COLO668 (cell line): ENCODE results near the gene GLTP.
"Not testable (repeated sequence)": the region's sequence is repeated elsewhere in the genome, so short reads cannot be mapped to it uniquely, and the experiment has no call there.

Experiments
- DNase-seq: peaks from one replicate; lab custom pipeline; 2025; ENCODE audit not compliant: unreplicated experiment; lab: John Stamatoyannopoulos, UW

GLTP gene, protein sequence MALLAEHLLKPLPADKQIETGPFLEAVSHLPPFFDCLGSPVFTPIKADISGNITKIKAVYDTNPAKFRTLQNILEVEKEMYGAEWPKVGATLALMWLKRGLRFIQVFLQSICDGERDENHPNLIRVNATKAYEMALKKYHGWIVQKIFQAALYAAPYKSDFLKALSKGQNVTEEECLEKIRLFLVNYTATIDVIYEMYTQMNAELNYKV

DNA sequence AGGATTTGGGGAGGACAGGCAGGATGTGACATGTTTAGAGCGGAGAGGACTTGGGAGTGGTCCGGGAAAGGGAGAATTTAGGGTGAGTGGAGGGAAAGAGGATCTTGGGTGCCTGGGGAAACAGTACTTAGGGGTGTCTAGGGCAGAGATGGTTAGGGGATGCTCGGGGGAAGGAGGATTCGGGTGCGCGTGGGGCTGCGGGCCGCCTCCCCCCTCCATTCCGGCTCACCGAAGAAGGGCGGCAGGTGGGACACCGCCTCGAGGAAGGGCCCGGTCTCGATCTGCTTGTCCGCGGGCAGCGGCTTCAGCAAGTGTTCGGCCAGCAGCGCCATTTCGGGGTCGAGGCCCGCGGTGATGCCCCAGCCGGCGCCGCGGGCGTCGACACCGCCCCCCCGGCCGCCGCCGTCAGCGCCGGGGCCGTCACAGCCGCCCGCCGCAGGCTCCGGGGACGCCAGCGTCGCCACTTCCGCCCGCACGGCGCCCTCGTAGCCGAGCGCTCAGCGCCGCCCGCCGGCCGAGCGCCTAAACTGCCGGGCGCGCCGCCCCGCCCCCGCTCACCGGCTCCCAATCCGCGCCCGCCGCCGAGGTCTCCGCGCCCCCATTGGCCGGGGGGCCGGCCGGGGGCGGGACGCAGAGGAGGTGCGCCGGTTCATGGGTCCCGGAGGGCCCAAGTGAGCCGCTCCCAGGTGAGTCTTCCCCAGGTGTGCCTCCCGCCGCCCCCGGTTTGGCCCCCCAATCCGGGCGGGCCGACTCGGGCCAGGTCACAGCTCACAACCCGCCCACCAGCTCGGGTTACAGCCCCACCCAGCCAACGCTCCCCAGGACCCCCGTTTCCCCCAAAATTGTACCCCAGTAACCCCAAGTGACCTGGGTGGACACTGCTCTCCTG lies at the start of gene GLTP:
Gene GLTP, minus strand, starts transcription at position 499 of the 889 bp plus-strand sequence. Its CDS starts 167 bp downstream, at position 332.
- DNase-seq = peak; percentile 99

DNA sequence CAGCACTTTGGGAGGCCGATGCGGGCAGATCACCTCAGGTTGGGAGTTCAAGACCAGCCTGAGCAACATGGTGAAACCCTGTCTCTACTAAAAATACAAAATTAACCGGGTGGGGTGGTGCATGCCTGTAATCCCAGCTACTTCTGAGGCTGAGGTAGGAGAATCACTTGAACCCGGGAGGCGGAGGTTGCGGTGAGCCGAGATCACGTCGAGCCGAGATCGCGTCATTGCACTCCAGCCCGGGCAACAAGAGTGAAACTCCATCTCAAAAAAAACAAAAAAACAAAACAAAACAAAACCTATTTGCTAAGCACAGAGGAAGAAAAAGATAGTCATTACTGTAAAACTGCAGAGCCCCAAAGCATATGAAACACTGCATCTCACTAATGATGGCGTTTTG lies 49.0 kb upstream of the GLTP start:
- not testable (repeated sequence) for DNase-seq

DNA sequence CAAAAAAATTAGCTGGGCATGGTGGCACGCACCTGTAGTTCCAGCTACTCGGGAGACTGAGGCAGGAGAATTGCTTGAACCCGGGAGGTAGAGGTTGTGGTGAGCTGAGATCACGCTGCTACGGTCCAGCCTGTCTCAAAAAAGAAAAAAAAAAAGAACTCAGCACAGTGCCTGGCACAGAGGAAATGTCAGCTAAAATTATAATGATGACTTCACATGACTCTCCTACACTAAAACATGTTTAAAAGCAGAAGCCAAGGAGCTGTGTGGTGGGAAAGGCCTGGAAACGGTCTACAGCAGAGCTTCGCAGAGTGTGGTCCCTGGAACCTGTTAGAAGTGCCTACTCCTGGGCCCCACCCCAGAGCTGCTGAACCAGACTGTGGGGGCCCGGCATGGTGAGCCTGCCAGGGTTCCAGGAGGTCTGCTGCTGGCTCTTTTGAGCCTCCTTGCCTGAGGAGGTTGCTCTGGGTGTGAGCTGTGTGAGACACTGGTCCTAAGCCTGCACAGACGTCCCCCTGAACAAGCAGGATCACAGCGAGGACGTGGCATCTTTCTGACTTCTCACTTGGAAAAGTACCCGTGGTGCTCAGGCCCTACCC lies 47.8 kb upstream of the GLTP start:
- no peak for DNase-seq

DNA sequence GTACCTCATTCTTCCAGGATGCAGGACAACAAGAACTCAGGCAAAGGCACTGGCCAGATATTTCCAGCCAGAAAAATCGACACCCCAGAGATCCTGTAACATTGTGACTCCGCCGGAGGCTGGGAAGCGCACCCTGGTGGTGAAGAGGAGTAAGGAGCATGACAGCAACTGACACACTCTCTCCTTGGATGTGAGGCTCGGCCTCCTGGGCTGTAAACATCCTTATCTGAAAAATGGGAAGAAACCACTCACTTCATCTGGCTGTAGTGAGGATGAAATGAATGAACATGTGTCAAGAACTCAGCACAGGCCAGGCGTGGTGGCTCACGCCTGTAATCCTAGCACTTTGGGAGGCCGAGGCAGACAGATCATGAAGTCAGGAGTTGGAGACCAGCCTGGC lies 47.3 kb upstream of the GLTP start:
- DNase-seq = peak; percentile 31

DNA sequence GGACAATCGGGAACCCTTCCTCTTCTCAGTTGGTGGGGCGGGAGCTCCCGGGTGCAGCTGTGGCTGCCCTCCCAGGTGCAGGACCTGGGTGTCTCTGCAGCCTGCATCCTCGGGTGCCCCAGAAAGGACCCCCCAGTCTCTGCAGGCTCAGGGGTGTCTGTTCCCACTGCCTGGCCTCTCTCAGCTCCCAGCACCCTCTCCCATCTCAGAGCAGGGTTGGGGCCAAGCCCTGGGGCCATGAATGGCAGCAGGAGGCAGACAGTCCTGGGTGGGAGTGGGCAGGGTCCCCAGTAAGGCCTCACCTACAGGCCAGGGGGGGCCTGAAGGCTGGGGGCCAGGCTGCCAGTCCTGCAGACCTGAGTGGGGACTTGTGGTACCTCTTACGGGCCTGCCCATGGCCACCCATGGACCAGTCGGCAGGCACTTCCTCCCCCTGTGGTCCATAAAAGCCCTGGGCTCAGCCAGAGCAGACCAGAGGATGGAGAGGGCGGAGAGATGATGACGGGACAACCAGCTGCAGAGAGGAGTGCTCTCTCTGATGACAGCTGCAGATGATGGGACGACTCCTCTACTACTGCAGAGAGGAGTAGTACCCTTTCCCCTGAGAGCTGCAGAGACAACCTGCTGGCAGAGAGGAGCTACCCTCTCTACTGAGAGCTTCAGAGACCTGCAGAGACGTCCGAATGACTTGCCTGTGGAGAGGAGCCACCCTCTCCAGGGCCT lies 46.3 kb upstream of the GLTP start:
- DNase-seq = no peak

DNA sequence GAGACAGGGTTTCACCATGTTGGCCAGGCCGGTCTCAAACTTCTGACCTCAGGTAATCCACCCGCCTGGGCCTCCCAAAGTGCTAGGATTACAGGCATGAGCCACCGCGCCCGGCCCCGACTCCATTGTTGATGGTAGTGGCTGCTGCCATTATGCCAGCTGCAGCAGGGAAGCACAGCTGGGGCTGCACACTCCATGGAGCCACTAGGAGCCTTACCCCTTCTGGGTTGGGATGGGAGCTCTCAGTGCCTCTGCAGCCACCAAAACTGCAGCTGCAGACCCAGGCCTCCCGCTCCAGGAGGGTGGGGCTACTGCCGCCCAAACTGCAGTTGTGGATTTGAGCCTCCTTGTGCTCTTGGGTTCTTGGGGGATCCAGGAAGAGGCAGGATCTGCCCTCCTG lies 45.7 kb upstream of the GLTP start:
- no peak for DNase-seq

DNA sequence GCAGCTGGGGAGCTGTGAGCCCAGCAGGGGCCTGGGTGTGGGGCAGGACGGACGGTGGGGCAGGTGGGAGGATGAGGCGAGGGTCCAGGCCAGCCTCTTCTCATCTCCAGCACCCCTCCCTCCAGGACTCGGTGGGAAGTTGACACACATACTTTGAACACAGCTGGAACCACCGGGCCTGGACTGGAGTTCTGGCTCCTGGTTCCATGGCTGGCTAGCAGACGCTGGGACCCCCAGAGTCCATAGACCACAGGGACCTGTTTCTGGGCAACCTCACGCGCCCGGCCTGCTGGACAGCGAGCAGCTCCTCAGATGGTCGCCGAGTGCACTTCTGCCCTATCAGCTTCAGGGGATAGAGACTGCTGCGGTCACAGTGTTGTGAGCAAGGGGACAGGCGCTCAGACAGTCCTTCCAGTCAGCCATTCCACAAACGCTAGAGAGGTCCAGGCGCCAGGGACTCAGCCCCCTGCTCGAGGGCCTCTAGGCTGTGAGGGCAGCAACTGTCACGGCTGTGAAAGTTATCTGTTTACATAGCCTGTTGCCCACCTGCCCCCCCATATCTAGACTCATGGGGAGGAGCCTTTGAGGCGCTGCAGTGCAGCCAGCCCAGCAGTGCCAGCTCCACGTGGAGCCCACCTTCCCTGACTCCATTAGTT lies 45.0 kb upstream of the GLTP start:
- DNase-seq = no peak

DNA sequence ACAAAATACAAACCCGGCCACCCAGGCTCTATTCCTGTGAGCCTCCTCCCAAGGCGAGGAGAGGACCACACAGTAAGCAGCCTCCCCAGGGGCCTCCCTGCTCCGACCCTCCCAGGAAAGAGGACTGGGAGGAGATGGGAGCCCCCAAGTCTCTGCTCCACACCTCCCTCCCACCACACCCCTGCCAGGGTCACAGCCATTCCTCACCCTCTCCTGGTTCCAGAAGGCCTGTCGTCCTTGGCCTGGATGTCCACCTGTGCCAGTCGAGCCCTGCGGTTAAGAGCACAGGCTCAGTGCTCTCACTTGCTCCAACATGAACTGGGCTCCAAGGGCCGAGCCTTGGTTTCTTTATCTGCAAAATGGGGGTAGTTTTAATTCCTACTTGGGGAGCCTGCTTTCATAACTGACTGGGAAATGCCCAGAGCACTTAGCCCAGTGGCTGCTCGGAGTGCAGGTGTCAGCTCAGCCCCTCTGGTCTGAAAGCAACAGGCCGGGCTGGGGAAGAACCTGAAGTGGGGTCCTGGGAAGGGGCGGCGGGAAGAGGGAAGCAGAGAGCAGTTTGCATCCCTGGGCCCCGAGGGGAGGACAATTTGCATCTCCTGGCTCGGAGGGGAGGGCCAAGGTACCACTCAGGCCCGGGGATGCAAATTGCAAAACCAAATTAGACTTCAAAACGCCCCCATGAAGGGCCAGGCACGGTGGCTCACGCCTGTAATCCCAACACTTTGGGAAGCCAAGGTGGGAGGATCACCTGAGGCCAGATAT lies 43.3 kb upstream of the GLTP start:
- no peak for DNase-seq

DNA sequence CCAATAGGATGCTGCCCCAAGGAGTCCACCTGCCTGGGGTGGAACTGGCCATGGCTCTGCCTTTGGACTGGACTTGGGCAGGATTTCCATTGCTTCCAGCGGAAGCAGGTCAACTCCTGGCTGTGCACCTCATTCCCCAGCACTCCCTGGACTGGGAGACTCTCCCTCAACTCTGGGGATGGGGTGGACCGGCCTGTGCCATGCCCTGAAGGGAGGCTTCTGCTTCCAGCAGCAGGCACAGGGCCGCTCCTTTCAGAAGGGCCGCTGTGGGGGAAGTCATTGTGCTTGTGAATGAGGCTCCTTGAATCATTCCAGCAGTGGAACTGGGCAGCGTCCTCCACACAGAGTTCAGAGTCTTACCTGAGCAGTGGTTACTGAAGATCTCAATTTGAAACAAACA lies 42.7 kb upstream of the GLTP start:
- no peak for DNase-seq

DNA sequence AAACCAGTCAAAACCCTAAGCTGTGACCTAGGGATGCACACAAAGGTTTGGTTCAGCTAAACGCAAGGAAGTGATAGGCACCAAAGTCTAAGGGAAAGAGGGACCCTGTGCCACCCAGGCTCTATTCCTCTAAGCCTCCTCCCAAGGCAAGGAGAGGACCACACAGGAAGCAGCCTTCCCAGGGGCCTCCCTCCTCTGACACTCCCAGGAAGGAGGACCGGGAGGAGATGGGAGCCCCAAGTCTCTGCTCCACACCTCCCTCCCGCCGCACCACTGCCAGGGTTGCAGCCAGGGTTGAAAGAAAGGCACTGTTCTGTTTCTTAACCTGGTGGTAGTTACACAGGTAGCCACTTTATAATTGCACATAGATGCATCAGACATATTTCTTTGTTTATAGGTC lies 41.6 kb upstream of the GLTP start:
- DNase-seq = no peak

DNA sequence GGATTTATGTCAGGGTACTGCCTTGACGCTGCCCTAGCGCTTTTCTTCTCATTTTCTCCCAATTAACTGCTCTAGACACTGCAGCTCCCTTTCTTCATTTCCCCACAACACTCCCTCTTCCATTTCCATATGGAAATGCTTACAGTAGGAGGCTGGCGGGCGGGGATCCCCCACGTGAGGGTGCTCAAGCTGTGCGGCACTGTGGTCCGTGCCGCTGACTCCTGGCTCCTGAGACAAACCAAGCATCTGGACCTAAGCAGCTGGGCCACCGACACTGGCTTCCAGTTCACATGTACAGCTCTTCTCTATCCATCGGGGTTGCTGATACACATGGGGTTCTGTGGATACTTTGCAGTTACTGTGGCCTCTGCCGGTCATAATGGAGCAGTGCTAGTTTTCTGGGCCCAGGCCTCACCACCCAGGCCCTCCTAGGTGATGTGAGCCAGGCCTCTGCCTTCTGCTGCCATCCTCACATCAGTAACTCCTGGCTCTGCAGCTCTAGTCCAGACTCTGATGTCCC lies 40.0 kb upstream of the GLTP start:
- no peak for DNase-seq

DNA sequence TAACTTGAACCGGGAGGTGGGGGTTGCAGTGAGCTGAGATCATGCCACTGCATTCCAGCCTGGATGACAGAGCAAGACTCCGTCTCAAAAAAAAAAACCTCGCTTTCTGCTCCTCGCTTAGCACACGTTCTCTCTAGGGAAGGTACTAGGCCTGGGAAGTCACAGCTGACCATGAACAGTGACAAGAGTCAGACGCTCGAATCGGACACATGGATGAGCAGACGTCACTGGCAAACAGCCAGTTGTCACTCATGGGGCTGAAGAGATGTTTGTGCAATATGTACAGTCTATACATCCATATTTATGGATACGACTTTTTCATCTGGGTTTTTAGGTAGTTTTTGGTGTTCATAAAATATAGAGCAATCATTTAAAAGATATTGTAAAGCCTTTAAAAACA lies 39.1 kb upstream of the GLTP start:
- no peak for DNase-seq

DNA sequence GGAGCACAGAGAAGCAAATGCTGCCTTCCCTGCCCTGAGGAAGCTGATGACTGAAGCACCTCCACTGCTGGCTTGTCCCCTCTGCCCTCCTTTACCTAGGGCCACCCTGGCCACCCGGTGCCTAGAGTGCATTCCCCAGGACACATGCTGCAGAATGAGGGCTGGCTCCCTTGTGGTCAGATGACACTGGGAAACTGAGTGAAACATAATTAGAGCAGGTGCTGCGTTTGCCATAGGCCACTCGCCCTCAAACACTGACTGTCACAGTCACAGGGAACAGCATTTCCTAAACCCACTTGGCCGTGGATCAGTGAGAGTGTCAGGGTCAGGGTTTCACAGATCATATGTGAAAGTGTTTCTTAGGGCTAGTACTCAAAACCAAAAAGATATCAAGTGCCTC lies 35.7 kb upstream of the GLTP start:
- no peak for DNase-seq

DNA sequence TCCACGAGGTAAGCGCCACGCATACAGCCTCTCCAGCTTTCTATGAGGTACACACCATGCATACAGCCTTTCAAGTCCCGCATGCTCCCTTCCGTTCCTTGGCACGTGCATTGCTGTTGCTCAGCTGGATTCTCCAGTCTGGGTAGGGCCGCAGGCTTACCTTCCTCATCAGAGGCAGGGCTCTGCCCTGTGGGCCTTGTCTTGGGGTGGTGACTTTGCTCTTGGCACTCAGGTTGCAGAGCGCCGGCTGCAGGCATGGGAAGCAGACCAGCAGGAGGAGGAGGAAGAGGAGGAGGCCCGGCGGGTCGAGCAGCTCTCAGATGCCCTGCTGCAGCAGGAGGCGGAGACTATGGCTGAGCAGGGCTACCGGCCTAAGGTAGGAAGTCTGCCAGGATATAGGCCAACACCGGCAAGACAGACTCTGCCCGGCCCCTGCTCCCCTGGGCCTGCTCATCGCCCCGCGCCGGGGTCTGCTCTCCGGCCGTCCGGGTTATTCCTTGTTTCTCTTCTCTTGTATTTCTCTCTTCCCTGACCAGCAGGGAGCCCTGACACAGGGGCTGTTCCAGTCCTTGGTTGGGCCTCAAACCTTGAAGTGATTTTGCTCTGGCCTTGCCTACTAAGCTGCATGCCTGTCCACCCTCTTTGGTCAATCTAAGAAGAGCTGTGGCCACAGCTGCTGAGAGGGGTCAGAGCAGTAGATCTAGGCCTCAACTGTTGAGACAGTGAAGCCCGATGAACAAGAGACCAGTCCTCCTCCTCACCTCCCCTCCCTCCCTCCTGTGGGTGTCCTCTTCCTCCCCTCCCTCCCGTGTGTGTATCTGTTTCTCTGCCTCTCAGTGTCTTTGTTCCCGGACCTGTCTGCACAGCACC lies 35.1 kb upstream of the GLTP start:
- DNase-seq = no peak

DNA sequence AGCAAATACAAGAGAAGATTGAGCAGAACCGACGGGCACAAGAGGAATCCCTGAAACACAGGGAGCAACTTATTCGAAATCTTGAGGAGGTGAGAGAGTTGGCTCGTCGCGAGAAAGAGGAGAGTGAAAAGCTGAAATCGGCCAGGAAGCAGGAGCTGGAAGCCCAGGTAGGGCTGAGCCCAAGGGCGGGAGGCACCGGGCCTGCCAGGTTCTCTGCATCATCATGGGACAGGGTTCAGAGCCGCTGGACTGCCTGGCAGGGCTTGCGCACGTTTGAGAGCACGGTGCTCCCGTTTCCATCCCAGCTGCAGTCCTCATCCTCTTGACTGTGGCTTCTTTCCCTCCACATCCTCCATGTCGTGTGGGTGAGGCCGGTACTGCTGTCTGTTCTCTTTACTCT lies 34.1 kb upstream of the GLTP start:
- no peak for DNase-seq

DNA sequence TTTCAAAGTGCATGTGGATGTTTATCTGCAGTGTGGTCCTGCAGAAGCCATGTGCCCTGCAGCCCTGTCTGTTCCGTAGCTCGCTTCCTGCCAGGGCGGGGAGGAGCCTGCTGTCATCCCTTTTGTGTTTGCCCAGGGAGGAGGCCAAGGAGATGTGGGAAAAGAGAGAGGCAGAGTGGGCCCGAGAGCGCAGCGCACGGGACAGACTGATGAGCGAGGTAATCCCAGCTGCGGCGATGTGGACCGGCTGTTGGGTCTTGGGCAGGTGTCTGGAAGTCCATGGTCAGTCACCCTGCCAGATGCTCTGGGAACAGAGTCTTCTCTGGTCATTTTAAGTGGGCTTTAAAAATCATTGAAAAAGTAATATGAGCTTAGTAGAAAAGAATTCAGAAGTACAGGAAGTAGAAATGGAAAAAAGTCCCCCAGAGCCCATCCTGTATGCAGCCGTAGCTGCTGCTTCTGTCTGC lies 32.5 kb upstream of the GLTP start:
- DNase-seq = no peak

DNA sequence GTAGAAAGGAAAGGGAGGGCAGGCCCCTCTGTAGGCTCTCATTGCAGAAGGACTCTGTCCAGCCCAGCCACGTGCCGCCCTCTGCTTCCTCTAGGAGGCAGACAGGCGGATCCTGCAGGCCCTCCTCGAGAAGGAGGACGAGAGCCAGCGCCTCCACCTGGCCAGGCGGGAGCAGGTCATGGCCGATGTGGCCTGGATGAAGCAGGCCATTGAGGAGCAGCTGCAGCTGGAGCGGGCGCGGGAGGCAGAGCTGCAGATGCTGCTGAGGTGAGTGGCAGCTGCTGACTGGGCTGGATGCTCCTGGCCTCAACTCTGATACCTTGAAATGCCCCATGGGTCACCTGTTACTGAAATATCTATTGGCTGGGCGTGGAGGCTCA lies 30.6 kb upstream of the GLTP start:
- DNase-seq = peak; percentile 43

DNA sequence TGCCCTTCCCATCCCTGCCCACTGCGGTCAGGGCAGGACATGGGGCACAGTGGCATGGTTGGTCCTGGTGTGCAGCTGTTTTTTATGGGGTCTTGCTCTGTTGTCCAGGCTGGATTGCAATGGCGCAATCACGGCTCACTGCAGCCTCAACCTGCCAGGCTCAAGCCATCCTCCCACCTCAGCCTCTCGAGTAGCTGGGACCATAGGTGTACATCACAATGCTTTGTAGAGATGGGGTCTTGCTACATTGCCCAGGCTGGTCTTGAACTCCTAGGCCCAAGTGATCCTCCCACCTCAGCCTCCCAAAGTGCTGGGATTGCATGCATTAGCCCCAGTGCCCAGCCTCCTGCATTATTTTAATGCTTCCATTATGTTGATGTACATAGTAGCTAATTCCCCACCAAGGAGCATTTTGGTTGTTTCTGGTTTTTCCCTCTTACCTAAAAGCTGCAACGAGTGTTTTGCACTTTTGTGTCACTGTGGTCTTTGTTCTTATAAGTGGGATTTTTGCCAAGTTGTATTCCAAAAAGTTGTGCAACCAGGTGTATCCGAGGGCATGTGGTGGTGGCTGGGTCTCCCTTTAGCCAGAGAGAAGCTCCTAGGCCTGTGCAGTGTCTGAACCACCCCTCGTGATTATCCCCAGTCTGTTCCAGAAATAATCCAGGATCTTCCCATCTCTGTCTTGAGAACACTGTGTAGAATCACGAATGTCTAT lies 30.1 kb upstream of the GLTP start:
- DNase-seq = no peak
